OCI-M1 (cell line): ENCODE data around the gene ACLY.
"Not testable (repeated sequence)": the region's sequence is repeated elsewhere in the genome, so short reads cannot be mapped to it uniquely, and the experiment has no call there.

Source experiments
- DNase-seq: peaks from one replicate; lab custom pipeline; 2025; lab: John Stamatoyannopoulos, UW

The ACLY gene

GRCh38 chr17:41871789-41872188 is 47.0 kb downstream of the ACLY start:
- DNase-seq = no peak

GRCh38 chr17:41870627-41871026 is 48.1 kb downstream of the ACLY start:
- no peak for DNase-seq

GRCh38 chr17:41870097-41870496 is 48.7 kb downstream of the ACLY start:
- no peak for DNase-seq

GRCh38 chr17:41869426-41869825 is 49.3 kb downstream of the ACLY start:
- DNase-seq = no peak

GRCh38 chr17:41868568-41868967 is 50.2 kb downstream of the ACLY start:
- no peak for DNase-seq

GRCh38 chr17:41865596-41865893 is 53.2 kb downstream of the ACLY start:
- no peak for DNase-seq

- peak; percentile 92 for DNase-seq
These were observed 53.7 kb downstream of the ACLY start, which contains the start of gene KLHL11 for GRCh38 chr17:41864836-41865595. KLHL11 (minus strand) TSS chr17:41865423; CDS start chr17:41865370, 53 bp downstream.

GRCh38 chr17:41864498-41864835 is 54.3 kb downstream of the ACLY start:
- DNase-seq = peak; percentile 44

GRCh38 chr17:41863074-41863848 is 55.5 kb downstream of the ACLY start:
- no peak for DNase-seq

- no peak for DNase-seq
These were observed 58.4 kb downstream of the ACLY start for GRCh38 chr17:41860254-41860931.

- DNase-seq = not testable (repeated sequence)
These were observed 67.4 kb downstream of the ACLY start for GRCh38 chr17:41851382-41851781.

- no peak for DNase-seq
These were observed 69.3 kb downstream of the ACLY start for GRCh38 chr17:41849251-41849990.

GRCh38 chr17:41848788-41849187 is 70.0 kb downstream of the ACLY start:
- DNase-seq = no peak

- no peak for DNase-seq
These were observed 73.8 kb downstream of the ACLY start for GRCh38 chr17:41844971-41845370.

- DNase-seq = not testable (repeated sequence)
These were observed 78.0 kb downstream of the ACLY start for GRCh38 chr17:41840781-41841180.

GRCh38 chr17:41839448-41839847 is 79.3 kb downstream of the ACLY start:
- DNase-seq = not testable (repeated sequence)

GRCh38 chr17:41837761-41838538 is 80.8 kb downstream of the ACLY start, which contains the start of gene KLHL10:
KLHL10 (plus strand) TSS chr17:41837825; CDS start chr17:41837933, 108 bp downstream.
- DNase-seq = peak; percentile 6

GRCh38 chr17:41836550-41837196 is 82.1 kb downstream of the ACLY start:
- no peak for DNase-seq

GRCh38 chr17:41835800-41836549 is 82.8 kb downstream of the ACLY start, which contains the start of gene NT5C3B:
NT5C3B (minus strand) TSS chr17:41836232; CDS start chr17:41836193, 39 bp downstream.
- DNase-seq = peak; percentile 10
